Prostate gland (tissue), 2 donors: Measurements from ENCODE around the gene FABP6. TPM values are rescaled to one million over a fixed set of nuclear protein-coding genes. Genes with fewer than 3 reads are reported as not detected.
A peak's percentile ranks its signal among the peaks of the same experiment; 100 is the strongest.

Experiments used
- DNase-seq: peaks from one replicate; pipeline ENCODE4 v3.0.0-alpha.2; 2019; ENCODE audit warnings: low spot score
- H3K27ac ChIP-seq, 2 donors: fragments of 200-600 bp; sonication (generic); 2 replicates each; pipeline ENCODE4 v1.5.1; 2017 to 2019
- H3K27me3 ChIP-seq: fragments of 200-600 bp; sonication (generic); replicated peaks from 2 replicates; pipeline ENCODE4 v1.5.1; 2019; ENCODE audit not compliant: insufficient read depth
- H3K36me3 ChIP-seq, 2 donors: fragments of 200-600 bp; sonication (generic); 1 replicate in 1 of 2; 2 replicates in 1 of 2; pipeline versions ENCODE4 v1.5.1 to v1.8.1; 2017 to 2019
- H3K4me1 ChIP-seq: fragments of 200-600 bp; sonication (generic); replicated peaks from 2 replicates; pipeline ENCODE4 v1.5.1; 2019
- H3K4me3 ChIP-seq, 2 donors: fragments of 200-600 bp; sonication (generic); 2 replicates each; pipeline ENCODE4 v1.5.1; 2017 to 2019
- H3K9me3 ChIP-seq: fragments of 200-600 bp; sonication (generic); 2 replicates; pipeline ENCODE4 v1.5.1; 2017
- CTCF ChIP-seq, 4 experiments: fragments of 200-600 bp in 2 of 4; fragments of 450-650 bp in 2 of 4; sonication (generic) in 2 of 4; IDR thresholded peaks; 1 replicate in 3 of 4; 2 replicates in 1 of 4; pipeline ENCODE4 v1.5.1; 2016 to 2019; ENCODE audit warnings: antibody characterized with exemption in 4 of 4, mild to moderate bottlenecking in 2 of 4, moderate library complexity in 2 of 4
- POLR2A ChIP-seq: fragments of 450-650 bp; IDR thresholded peaks from one replicate; pipeline ENCODE4 v1.6.1; 2016; ENCODE audit warnings: antibody characterized with exemption, mild to moderate bottlenecking
- POLR2AphosphoS5 ChIP-seq: sonication (generic); formaldehyde crosslinking; IDR thresholded peaks from one replicate; pipeline ENCODE4 v1.6.1; 2017; ENCODE audit warnings: antibody characterized with exemption
- WGBS: methylation state at CpG from one replicate; pipeline ENCODE4 v1.1.5; 2018; 5-methylcytosine and 5-hydroxymethylcytosine counted together
- intact Hi-C: fragments of 100-400 bp; cut with DNase I; formaldehyde crosslinking; loops from one replicate; pipeline ENCODE4 v1.14.2; 2022
- total RNA-seq, 2 donors: library from RNA; depleted of rRNA; stranded (reverse); fragments of >200 nt; gene quantifications; one replicate each; pipeline ENCODE4 v1.1.0, GENCODE V29; 2016

FABP6 gene
- total RNA-seq, 2 donors from 2014 or later: 2.8 TPM; not detected in 1

- H3K27ac ChIP-seq: no peak overlapping the region
- H3K4me1 ChIP-seq: no peaks in the 10 kb centered on the region
Observed at GRCh38 chr5:160272264-160272663, 43.0 kb downstream of the FABP6 start.

GRCh38 chr5:160272889-160273288 is 43.6 kb downstream of the FABP6 start:
- Histone ChIP-seq H3K4me3 (no peak overlapping the region), H3K36me3 (no peaks in the 10 kb centered on the region), H3K9me3 (no peaks in the 10 kb centered on the region), H3K27me3 (no peaks in the 10 kb centered on the region), H3K27ac (no peak overlapping the region), H3K4me1 (no peaks in the 10 kb centered on the region)
- DNase-seq: no peak
- WGBS: 60% methylated on average over 2 of the region's 2 CpGs
- no peak for TF ChIP-seq POLR2A
- TF ChIP-seq POLR2AphosphoS5: peak; percentile 25
- intact Hi-C loops: no loop called here

More at GRCh38 chr5:160272264-160272663, 43.0 kb downstream of the FABP6 start:
- Histone ChIP-seq H3K9me3 (no peaks in the 10 kb centered on the region), H3K27me3 (no peaks in the 10 kb centered on the region), H3K4me3 (no peak overlapping the region), H3K36me3 (no peaks in the 10 kb centered on the region)
- WGBS: 58% methylated on average over 3 of the region's 3 CpGs
- TF ChIP-seq POLR2A: no peak
- no peak for TF ChIP-seq POLR2AphosphoS5
- intact Hi-C loops: no loop called here
- no peak for DNase-seq

- TF ChIP-seq POLR2AphosphoS5 (no peak), CTCF (IDR thresholded peaks at IDR 0.05) (no peak), POLR2A (no peak)
- Histone ChIP-seq H3K9me3 (no peaks in the 10 kb centered on the region), H3K27ac (no peak overlapping the region), H3K36me3 (no peaks in the 10 kb centered on the region), H3K27me3 (no peaks in the 10 kb centered on the region), H3K4me1 (no peaks in the 10 kb centered on the region), H3K4me3 (no peak overlapping the region)
- DNase-seq: no peak
- intact Hi-C loops: no loop called here
- WGBS: 79% methylated on average over 5 of the region's 5 CpGs
Observed at GRCh38 chr5:160274483-160274931, 45.2 kb downstream of the FABP6 start.

- intact Hi-C loops: no loop called here
- no peak overlapping the region for H3K4me3 ChIP-seq
- WGBS: 43% methylated on average over 7 of the region's 7 CpGs
Observed at GRCh38 chr5:160278343-160278742, 49.0 kb downstream of the FABP6 start.

DNA sequence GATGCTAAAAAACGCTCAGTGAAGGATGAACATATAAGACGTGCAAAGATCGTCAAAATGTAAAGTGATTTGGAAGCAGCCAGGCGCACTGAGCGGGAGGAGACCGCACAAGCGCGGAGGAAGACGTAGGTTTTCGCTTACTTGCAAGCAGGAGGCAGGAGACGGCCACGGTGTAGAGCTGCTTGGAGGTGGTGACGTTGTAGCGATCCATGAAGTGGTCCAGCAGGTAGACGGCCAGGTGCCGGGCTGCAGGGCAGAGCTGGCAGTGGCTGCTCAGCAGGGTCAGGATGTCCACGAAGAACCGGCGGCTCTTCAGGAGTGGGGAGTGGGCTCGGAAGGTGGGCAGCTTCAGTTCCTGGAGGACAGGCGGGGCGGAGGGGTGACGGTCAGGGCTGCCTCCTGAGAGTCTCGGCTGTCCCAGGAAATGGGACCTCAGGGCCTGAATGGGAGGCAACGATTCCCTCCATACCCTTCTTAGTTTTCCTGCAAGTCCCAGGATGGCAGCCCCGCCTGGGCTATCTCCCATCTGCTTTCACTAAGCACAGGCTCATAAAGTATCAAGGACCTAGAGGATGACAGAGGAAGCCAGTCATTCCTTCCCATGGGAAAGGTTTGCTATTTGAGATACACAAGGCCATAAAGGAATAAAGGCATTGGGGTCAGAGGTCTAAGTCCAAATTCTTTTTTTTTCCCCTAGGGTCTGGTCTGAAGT is 51.2 kb downstream of the FABP6 start:
- TF ChIP-seq POLR2A: no peak
- no peak for DNase-seq
- intact Hi-C loops: no loop called here
- WGBS: 92% methylated on average over 25 of the region's 26 CpGs
- Histone ChIP-seq H3K9me3 (no peaks in the 10 kb centered on the region), H3K4me1 (no peaks in the 10 kb centered on the region), H3K4me3 (no peak overlapping the region), H3K36me3 (no peaks in the 10 kb centered on the region), H3K27ac (no peak overlapping the region), H3K27me3 (no peaks in the 10 kb centered on the region)

More at GRCh38 chr5:160278343-160278742, 49.0 kb downstream of the FABP6 start:
- H3K27me3 ChIP-seq: no peaks in the 10 kb centered on the region
- DNase-seq: no peak
- H3K36me3 ChIP-seq: no peaks in the 10 kb centered on the region
- TF ChIP-seq POLR2A (no peak), CTCF (IDR thresholded peaks at IDR 0.05) (no peak), POLR2AphosphoS5 (no peak)
- H3K9me3 ChIP-seq: no peaks in the 10 kb centered on the region
- no peak overlapping the region for H3K27ac ChIP-seq
- H3K4me1 ChIP-seq: no peaks in the 10 kb centered on the region

- Histone ChIP-seq H3K36me3 (no peaks in the 10 kb centered on the region), H3K27me3 (no peaks in the 10 kb centered on the region), H3K4me1 (no peaks in the 10 kb centered on the region), H3K27ac (no peak overlapping the region), H3K4me3 (no peak overlapping the region), H3K9me3 (no peaks in the 10 kb centered on the region)
- DNase-seq: no peak
- 71% methylated on average over 2 of the region's 2 CpGs for WGBS
- intact Hi-C loops: no loop called here
- TF ChIP-seq POLR2AphosphoS5 (no peak), CTCF (IDR thresholded peaks at IDR 0.05) (no peak), POLR2A (no peak)
Observed at GRCh38 chr5:160281275-160281674, 52.0 kb downstream of the FABP6 start.
